NCI-H82 treated with DMSO at 0.1 percent for 48 hours (cell line): ENCODE measurements around the gene ERVK3-1.
"Not testable (repeated sequence)": the region's sequence is repeated elsewhere in the genome, so short reads cannot be mapped to it uniquely, and the experiment has no call there.

ENCODE experiments used
- DNase-seq: peaks from one replicate; lab custom pipeline; 2025; ENCODE audit not compliant: unreplicated experiment; lab: John Stamatoyannopoulos, UW

ERVK3-1 gene

GRCh38 chr19:58304255-58304654 lies 922 bp upstream of the ERVK3-1 start:
- no peak for DNase-seq

DNA sequence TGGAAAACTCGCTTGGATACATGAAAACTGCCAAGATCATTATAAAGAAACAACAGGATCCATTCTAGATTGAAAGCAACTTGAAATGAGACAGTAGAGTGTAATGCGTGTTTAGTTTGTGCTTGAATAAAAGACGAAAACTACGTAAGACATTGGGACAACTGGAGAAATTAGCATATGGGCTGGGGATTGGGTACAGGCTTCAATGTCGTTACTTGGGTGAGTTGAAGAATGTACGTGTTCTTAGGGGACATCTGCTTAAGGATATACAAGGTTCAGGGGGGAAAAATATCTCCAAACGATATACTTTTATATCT lies 471 bp upstream of the ERVK3-1 start:
- no peak for DNase-seq

GRCh38 chr19:58305932-58306323 lies 751 bp downstream of the ERVK3-1 start:
- no peak for DNase-seq

- no peak for DNase-seq
Measured at GRCh38 chr19:58307736-58308135, 2.6 kb downstream of the ERVK3-1 start.

- DNase-seq, result not testable (repeated sequence)
Measured at GRCh38 chr19:58310685-58311084, 5.5 kb downstream of the ERVK3-1 start.

DNA sequence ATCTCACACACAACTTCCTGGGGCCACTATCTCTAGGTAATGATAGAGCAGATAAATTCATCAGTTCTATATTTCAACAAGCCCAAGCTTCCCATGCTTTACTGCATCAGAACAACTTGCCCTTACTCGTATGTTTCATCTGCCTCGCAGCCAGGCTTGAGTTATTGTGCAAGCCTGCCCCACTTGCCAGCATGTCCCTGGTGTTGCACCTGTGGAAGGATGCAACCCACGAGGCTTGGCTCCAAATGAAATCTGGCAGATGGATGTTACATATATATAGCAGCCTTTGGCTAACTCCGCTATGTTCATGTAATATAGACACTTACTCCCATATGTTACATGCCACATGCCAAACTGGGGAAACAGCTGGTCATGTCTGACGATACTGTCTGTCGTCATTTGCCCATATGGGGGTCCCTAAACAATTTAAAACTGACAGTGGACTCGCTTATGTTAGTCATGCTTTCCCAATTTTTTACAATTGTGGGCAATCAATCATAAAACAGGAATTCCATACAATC lies 6.2 kb downstream of the ERVK3-1 start:
- DNase-seq, result no peak

DNA sequence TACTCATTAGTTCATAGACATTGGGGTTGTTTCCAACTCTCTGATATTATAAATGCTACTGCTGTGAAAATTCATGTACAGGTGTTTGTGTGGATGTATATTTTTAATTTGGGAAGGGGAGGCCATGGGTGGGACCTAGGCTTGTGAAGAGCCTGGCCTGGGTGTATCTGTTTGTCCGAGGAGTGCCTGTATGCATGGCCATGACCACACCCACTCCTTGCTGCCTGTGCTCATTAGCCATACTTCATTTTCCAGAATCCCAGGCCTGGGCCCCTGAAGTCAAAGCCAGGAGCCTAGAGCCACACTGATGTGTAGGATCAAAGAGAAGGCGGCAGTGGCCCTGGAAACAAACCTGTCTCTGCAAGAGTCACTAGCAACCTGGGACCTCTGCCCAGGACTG lies 10.4 kb downstream of the ERVK3-1 start:
- no peak for DNase-seq

DNA sequence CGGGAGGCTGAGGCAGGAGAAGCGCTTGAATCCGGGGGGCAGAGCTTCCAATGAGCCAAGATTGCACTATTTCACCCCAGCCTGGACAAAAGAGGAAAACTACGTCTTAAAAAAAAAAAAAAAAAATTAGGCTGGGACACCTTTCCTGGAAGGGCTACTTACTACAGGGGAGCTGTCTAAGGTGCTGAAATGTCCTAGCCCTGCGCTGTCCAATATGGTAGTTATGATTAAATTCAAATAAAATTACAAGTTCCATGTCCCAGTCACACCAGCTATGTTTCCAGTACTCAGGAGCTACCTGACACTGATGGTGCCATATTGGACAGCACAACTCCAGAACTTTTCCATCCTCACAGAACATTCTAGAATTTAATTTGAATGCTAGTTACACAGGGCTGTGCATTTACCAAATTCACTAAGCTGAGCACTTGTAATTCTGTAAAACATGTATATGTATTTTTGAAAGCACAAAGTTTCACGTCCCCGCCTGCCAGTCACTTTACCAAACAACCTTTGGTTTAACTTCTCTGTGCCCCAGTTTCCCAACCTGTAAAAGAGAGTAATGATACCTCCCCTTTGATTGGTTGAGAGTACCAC lies 12.4 kb downstream of the ERVK3-1 start:
- no peak for DNase-seq

GRCh38 chr19:58318297-58318696 lies 13.1 kb downstream of the ERVK3-1 start:
- no peak for DNase-seq

DNA sequence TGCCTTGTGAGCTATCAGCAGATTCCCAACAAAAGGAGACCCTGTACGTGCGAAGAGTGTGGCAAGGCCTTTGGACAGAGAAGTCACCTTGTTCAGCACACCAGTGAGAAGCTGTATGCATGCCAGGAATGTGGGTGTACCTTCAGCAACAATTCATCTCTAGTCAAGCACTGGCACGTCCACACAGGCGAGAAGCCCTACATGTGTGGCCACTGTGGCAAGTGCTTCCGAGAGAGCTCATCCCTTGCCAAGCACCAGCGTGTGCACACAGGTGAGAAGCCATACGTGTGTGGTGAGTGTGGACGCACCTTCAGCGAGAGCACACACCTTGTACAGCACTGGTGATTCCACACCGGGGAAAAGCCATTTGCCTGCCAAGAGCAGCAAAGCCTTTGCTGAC lies 14.1 kb downstream of the ERVK3-1 start:
- DNase-seq, result no peak

- no peak for DNase-seq
Measured at GRCh38 chr19:58325311-58326022, 20.3 kb downstream of the ERVK3-1 start.

DNA sequence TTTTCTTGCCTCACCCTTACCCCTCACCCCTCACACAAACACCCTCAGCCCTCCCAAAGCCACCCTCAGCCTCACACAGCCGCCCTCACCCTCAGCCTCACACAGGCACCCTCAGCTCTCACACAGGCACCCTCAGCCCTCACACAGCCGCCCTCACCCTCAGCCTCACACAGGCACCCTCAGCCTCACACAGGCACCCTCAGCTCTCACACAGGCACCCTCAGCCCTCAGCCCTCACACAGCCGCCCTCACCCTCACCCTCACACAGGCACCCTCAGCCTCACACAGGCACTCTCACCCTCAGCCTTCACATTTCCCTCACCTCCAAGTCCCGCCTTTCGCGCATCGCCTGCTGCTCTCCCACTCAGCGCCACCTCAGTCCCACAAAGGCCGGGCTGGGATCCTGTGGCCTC lies 21.3 kb downstream of the ERVK3-1 start:
- no peak for DNase-seq

- peak; percentile 87 for DNase-seq
Measured at GRCh38 chr19:58326914-58327726, 21.9 kb downstream of the ERVK3-1 start, which contains the start of gene ZSCAN22. ZSCAN22 (plus strand) TSS chr19:58326994; CDS start chr19:58334803, 7,809 bp downstream.

- no peak for DNase-seq
Measured at GRCh38 chr19:58328999-58329398, 23.8 kb downstream of the ERVK3-1 start.

DNA sequence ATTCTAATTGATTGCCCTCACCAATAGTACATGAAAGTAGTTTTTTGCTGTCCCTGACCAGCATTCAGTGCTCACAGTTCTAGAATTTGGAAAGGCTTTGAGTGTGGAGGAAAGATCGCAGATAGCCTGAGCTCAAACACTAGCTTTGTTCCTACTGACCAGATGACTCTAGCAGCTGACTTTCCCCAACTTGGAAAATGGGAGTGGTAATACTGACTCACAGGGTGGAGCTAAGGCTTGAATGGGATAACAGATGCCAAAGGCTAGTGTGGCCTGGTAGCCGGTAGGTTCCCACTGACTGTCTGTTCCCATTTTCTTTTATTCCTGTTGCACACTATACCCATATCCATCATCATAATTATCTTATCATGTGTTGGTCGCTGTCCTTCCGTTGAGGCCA lies 25.3 kb downstream of the ERVK3-1 start:
- no peak for DNase-seq

DNA sequence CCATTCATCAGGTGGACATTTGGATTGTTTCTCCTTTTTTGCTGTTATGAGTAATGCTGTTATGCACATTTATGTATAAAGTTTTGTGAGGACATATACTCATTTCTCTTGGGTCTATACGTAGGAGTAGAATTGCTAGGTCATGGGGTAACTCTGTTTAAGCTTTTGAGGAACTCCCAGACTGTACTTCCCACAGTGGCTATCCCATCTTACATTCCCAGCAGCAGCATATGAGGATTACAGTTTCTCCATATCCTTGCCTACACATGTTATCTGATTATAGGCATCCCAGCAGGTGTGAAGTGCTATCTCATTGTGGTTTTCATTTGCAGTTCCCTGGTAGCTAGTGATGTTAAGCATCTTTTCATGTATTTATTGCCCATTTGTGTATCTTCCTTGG lies 27.5 kb downstream of the ERVK3-1 start:
- DNase-seq, result no peak

GRCh38 chr19:58334691-58335249 lies 29.6 kb downstream of the ERVK3-1 start:
- DNase-seq, result no peak

GRCh38 chr19:58335630-58336029 lies 30.5 kb downstream of the ERVK3-1 start:
- DNase-seq, result no peak

- no peak for DNase-seq
Measured at GRCh38 chr19:58336216-58336615, 31.0 kb downstream of the ERVK3-1 start.

- DNase-seq, result no peak
Measured at GRCh38 chr19:58336820-58337219, 31.6 kb downstream of the ERVK3-1 start.

GRCh38 chr19:58338336-58338735 lies 33.2 kb downstream of the ERVK3-1 start:
- no peak for DNase-seq
